MM.1S (cell line): ENCODE data around the gene TMEM147.

Source experiments
- DNase-seq: peaks from one replicate; pipeline ENCODE4 v3.0.0-alpha.2; 2015
- H2AFZ ChIP-seq: fragments of 300-600 bp; sonication (generic); 2 replicates; pipeline ENCODE4 v1.6.0; 2016; ENCODE audit warnings: antibody characterized with exemption, low read length
- H3F3A ChIP-seq: fragments of 300-600 bp; sonication (generic); 2 replicates; pipeline ENCODE4 v1.6.1; 2016; ENCODE audit warnings: mild to moderate bottlenecking, antibody characterized with exemption, low read length, moderate library complexity, mixed read lengths; ENCODE audit not compliant: insufficient read depth
- H3K27ac ChIP-seq: fragments of 300-600 bp; sonication (generic); 2 replicates; pipeline ENCODE4 v1.5.1; 2016; ENCODE audit warnings: mild to moderate bottlenecking, low read length
- H3K27me3 ChIP-seq: fragments of 300-600 bp; sonication (generic); replicated peaks from 2 replicates; pipeline ENCODE4 v1.6.0; 2016; ENCODE audit warnings: low read length; ENCODE audit not compliant: insufficient read depth
- H3K36me3 ChIP-seq: fragments of 300-600 bp; sonication (generic); replicated peaks from 2 replicates; pipeline ENCODE4 v1.6.1; 2016; ENCODE audit warnings: mild to moderate bottlenecking, low read length, mixed read lengths; ENCODE audit not compliant: insufficient read depth
- H3K4me1 ChIP-seq: fragments of 300-600 bp; sonication (generic); 2 replicates; pipeline ENCODE4 v1.6.1; 2016; ENCODE audit warnings: low read length, mixed read lengths
- H3K4me2 ChIP-seq: fragments of 300-600 bp; sonication (generic); 2 replicates; pipeline ENCODE4 v1.6.0; 2016; ENCODE audit warnings: low read depth, low read length
- H3K4me3 ChIP-seq: fragments of 300-600 bp; sonication (generic); 2 replicates; pipeline ENCODE4 v1.5.1; 2016; ENCODE audit warnings: low read length, mixed read lengths
- H3K79me2 ChIP-seq: fragments of 300-600 bp; sonication (generic); 2 replicates; pipeline ENCODE4 v1.6.1; 2016; ENCODE audit warnings: mixed run types, low read length, mixed read lengths
- H3K9ac ChIP-seq: fragments of 300-600 bp; sonication (generic); 2 replicates; pipeline ENCODE4 v1.6.1; 2016; ENCODE audit warnings: low read length, mixed read lengths
- H3K9me2 ChIP-seq: fragments of 300-600 bp; sonication (generic); replicated peaks from 2 replicates; pipeline ENCODE4 v1.6.1; 2016; ENCODE audit warnings: mild to moderate bottlenecking, low read length, mixed read lengths; ENCODE audit not compliant: insufficient read depth
- H3K9me3 ChIP-seq: fragments of 300-600 bp; sonication (generic); replicated peaks from 2 replicates; pipeline ENCODE4 v1.6.1; 2016; ENCODE audit warnings: mild to moderate bottlenecking, low read length, mixed read lengths; ENCODE audit not compliant: insufficient read depth
- H4K20me1 ChIP-seq: fragments of 300-600 bp; sonication (generic); 2 replicates; pipeline ENCODE4 v1.6.1; 2016; ENCODE audit warnings: mild to moderate bottlenecking, low read length, moderate library complexity, mixed read lengths; ENCODE audit not compliant: insufficient read depth
- CTCF ChIP-seq: fragments of 300-600 bp; sonication (generic); IDR thresholded peaks from 2 replicates; pipeline ENCODE4 v1.5.1; 2016; ENCODE audit warnings: antibody characterized with exemption, low read length, mixed read lengths
- EZH2 ChIP-seq: fragments of 300-600 bp; sonication (generic); optimal IDR thresholded peaks from 2 replicates; pipeline ENCODE3; 2017; ENCODE audit warnings: low read depth, mild to moderate bottlenecking, antibody characterized with exemption, low read length, mixed read lengths
- EZH2phosphoT487 ChIP-seq: fragments of 300-600 bp; sonication (generic); IDR thresholded peaks from 2 replicates; pipeline ENCODE4 v1.6.1; 2018; ENCODE audit warnings: antibody characterized with exemption, low read length

TMEM147 gene

GRCh38 chr19:35510626-35510964, 34.8 kb upstream of the TMEM147 start:
- Histone ChIP-seq H3K4me1 (peaks cover 7% of the 10 kb centered on the region), H3K9me2 (no peaks in the 10 kb centered on the region), H3K4me3 (no peak overlapping the region), H4K20me1 (no peaks in the 10 kb centered on the region), H3K36me3 (no peaks in the 10 kb centered on the region), H3K9ac (no peak overlapping the region), H2AFZ (no peak overlapping the region), H3F3A (no peaks in the 10 kb centered on the region), H3K79me2 (no peaks in the 10 kb centered on the region), H3K27me3 (peaks cover 97% of the 10 kb centered on the region), H3K4me2 (no peak overlapping the region), H3K27ac (no peak overlapping the region), H3K9me3 (no peaks in the 10 kb centered on the region)
- no peak for DNase-seq
- TF ChIP-seq CTCF (no peak), EZH2phosphoT487 (no peak), EZH2 (no peak)

- Histone ChIP-seq H3K9me3 (no peaks in the 10 kb centered on the region), H3K4me1 (peaks cover 7% of the 10 kb centered on the region), H3K36me3 (no peaks in the 10 kb centered on the region), H3F3A (no peaks in the 10 kb centered on the region), H3K27me3 (peaks cover 97% of the 10 kb centered on the region), H3K9me2 (no peaks in the 10 kb centered on the region), H3K4me3 (no peak overlapping the region), H3K4me2 (no peak overlapping the region), H2AFZ (no peak overlapping the region), H3K79me2 (no peaks in the 10 kb centered on the region), H4K20me1 (no peaks in the 10 kb centered on the region), H3K9ac (no peak overlapping the region), H3K27ac (no peak overlapping the region)
- no peak for DNase-seq
- TF ChIP-seq EZH2phosphoT487, result no peak
- TF ChIP-seq CTCF, result no peak
- TF ChIP-seq EZH2, result no peak
Measured at GRCh38 chr19:35511337-35511736, 34.1 kb upstream of the TMEM147 start.

DNA sequence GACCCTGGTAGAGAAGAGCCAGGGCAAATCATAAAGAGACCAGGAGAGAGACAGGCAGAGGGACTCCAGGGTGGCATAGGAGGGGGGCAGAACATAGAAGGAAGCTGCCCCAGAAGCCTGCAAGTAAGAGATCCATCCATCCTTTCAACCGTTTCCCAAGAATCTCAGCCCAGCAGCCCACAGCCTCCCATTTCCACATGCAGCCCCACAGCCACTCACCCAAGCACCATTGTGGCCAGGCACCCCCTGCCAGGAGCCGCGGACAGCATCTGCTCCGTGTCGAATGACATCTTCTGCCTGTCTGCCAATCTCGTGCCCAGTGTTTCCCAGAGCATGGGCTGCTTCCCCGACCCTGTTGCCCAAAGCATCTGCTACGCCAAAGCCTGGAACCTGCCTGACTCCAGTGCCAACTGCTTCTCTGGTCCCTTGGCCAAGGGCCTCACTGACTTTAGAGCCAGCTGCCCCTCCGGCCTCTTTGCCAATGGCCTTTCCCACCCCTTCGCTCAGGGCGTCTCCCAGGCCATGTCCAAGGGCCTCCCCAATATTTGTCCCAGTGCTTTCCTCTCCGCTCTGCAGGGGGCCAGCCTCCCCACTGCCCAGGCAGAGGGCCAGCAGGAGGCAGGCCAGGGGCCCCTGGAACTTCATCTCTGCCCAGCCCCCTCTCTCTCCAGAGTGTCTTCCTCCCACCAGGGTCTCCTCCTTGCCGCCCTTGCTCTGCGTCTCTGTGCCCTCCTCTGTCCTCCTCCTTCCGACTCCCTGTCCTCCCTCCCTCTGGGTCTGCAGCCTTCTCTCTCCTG, 32.4 kb upstream of the TMEM147 start:
- no peak overlapping the region for H3K27ac ChIP-seq
- H3K9me3 ChIP-seq, result no peaks in the 10 kb centered on the region
- DNase-seq, result no peak
- TF ChIP-seq EZH2 (no peak), EZH2phosphoT487 (no peak), CTCF (no peak)
- H3K9ac ChIP-seq, result no peak overlapping the region
- no peaks in the 10 kb centered on the region for H3F3A ChIP-seq
- no peak overlapping the region for H3K4me3 ChIP-seq
- H3K27me3 ChIP-seq, result peaks cover 98% of the 10 kb centered on the region
- H3K79me2 ChIP-seq, result no peaks in the 10 kb centered on the region
- no peaks in the 10 kb centered on the region for H4K20me1 ChIP-seq
- H3K4me1 ChIP-seq, result no peaks in the 10 kb centered on the region
- H3K4me2 ChIP-seq, result no peak overlapping the region
- no peak overlapping the region for H2AFZ ChIP-seq
- H3K36me3 ChIP-seq, result no peaks in the 10 kb centered on the region
- H3K9me2 ChIP-seq, result no peaks in the 10 kb centered on the region
